DND-41 (cell line): Measurements from ENCODE around the gene MAFG.

Source experiments
- EZH2 ChIP-seq: IDR thresholded peaks from 3 replicates; pipeline ENCODE4 v1.6.1; 2012; ENCODE audit warnings: borderline replicate concordance, low read depth, mild to moderate bottlenecking, moderate library complexity, low read length, inconsistent platforms; ENCODE audit not compliant: severe bottlenecking
- TF ChIP-seq, protein P1 (sequence below): IDR thresholded peaks from 2 replicates; pipeline ENCODE4 v1.5.1; 2012; ENCODE audit warnings: borderline replicate concordance, low read length, moderate library complexity, mild to moderate bottlenecking; ENCODE audit not compliant: poor library complexity, severe bottlenecking; ENCODE audit errors: extremely low read depth

DNA sequence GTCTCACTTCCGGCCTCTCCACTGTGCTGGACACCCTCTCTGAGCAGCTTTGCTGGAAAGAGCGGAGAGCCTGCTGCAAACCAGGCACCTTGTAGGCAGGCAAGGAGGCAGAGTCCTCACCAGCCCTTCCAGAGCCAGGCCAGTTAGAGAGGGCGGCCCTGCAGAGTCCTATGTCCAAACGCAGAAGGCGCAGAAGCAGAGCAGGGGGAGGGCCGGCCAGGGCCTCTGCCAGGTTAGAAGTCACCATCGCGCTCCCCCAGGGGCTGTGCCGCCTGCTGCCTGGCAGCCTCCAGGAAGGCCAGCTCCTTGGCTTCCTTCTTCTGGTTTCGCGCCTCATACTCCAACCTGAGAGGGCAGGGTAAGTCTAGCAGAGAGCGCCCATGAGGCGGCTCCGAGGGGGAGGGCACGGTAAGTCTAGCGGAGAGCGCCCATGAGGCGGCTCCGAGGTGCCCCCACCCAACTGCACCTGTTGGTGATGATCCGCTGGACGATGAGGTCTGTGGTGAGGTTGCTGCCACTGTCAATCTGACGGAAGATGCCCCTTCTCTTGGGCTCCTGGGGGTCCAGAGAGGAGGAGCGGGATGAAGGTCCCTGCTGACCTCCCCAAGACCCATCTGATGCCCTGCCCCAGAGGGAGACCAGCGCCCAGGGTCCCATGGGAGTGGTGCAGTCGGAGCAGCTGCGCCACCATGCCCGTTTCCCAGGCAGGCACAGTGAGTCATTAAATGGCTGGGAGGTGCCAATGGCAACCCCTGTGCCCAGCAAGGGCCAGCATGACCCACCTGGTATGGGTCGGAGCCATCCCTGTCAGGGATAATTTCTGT, 22.7 kb downstream of the MAFG start:
- TF ChIP-seq, protein P1, sequence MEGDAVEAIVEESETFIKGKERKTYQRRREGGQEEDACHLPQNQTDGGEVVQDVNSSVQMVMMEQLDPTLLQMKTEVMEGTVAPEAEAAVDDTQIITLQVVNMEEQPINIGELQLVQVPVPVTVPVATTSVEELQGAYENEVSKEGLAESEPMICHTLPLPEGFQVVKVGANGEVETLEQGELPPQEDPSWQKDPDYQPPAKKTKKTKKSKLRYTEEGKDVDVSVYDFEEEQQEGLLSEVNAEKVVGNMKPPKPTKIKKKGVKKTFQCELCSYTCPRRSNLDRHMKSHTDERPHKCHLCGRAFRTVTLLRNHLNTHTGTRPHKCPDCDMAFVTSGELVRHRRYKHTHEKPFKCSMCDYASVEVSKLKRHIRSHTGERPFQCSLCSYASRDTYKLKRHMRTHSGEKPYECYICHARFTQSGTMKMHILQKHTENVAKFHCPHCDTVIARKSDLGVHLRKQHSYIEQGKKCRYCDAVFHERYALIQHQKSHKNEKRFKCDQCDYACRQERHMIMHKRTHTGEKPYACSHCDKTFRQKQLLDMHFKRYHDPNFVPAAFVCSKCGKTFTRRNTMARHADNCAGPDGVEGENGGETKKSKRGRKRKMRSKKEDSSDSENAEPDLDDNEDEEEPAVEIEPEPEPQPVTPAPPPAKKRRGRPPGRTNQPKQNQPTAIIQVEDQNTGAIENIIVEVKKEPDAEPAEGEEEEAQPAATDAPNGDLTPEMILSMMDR: no peak
- TF ChIP-seq EZH2: no peak
